Endothelial cell of umbilical vein (primary cell): ENCODE measurements around the gene CEP164. TPM values are rescaled to one million over a fixed set of nuclear protein-coding genes. Genes with fewer than 3 reads are reported as not detected.

Experiments used
- BruUV-seq: library from RNA; stranded (reverse); fragments of 400-500 nt; replicated peaks from 2 replicates; lab custom pipeline; 2021; lab: Mats Ljungman, UMichigan
- CTCF ChIA-PET: fragments of 300-600, 350-600 bp; sonication (Branson Sonifier 250); formaldehyde crosslinking; loops from one replicate; lab custom pipeline; 2021; ENCODE audit warnings: antibody characterized with exemption, inconsistent platforms; lab: Charles Lee
- POLR2A ChIA-PET: fragments of 300-600, 350-600 bp; sonication (Branson Sonifier 250); formaldehyde crosslinking; loops from one replicate; lab custom pipeline; 2021; ENCODE audit warnings: antibody characterized with exemption, inconsistent platforms; lab: Charles Lee
- DNase-seq: peaks from one replicate; pipeline ENCODE4 v3.0.0-alpha.2; 2011; ENCODE audit warnings: low read depth, low spot score
- FAIRE-seq: peaks from 2 replicates; lab custom pipeline; 2011; peaks lifted over from hg19 to GRCh38; lab: Jason Lieb, UNC
- H2AFZ ChIP-seq: 2 replicates; pipeline ENCODE4 v1.6.0; 2012; ENCODE audit warnings: low read depth, low read length, control low read depth, inconsistent platforms
- H3K27ac ChIP-seq: 2 replicates; pipeline ENCODE4 v1.5.1; 2011; ENCODE audit warnings: low read depth, mild to moderate bottlenecking, control low read depth, low read length, moderate library complexity; ENCODE audit not compliant: insufficient read depth
- H3K27me3 ChIP-seq, 2 experiments: 2 replicates each; pipeline versions ENCODE4 v1.6.0 to v1.6.1; 2011; ENCODE audit warnings: low read length in 2 of 2, mixed read lengths in 1 of 2; ENCODE audit not compliant: control insufficient read depth in 2 of 2, insufficient read depth in 2 of 2
- H3K36me3 ChIP-seq, 2 experiments: 2 replicates in 1 of 2; 3 replicates in 1 of 2; pipeline ENCODE4 v1.5.1; 2011; ENCODE audit warnings: low read length in 2 of 2, mild to moderate bottlenecking in 1 of 2, moderate library complexity in 1 of 2; ENCODE audit not compliant: control insufficient read depth in 2 of 2, insufficient read depth in 2 of 2; ENCODE audit errors: extremely low read depth in 1 of 2
- H3K4me1 ChIP-seq: 3 replicates; pipeline ENCODE4 v1.5.1; 2011; ENCODE audit warnings: mild to moderate bottlenecking, low read length; ENCODE audit not compliant: control insufficient read depth, insufficient read depth; ENCODE audit errors: extremely low read depth
- H3K4me2 ChIP-seq: 2 replicates; pipeline ENCODE4 v1.6.1; 2011; ENCODE audit warnings: low read length, control low read depth, mixed read lengths; ENCODE audit not compliant: insufficient read depth
- H3K4me3 ChIP-seq, 3 experiments: fragments of 200-600 bp in 1 of 3; sonication (generic), shearing (Covaris generic) in 1 of 3; replicated peaks in 1 of 3; 2 replicates each; pipeline ENCODE4 v1.5.1; 2011 to 2016; ENCODE audit warnings: control low read depth in 3 of 3, low read length in 3 of 3, mild to moderate bottlenecking in 2 of 3, inconsistent platforms in 1 of 3, low read depth in 1 of 3, moderate library complexity in 1 of 3; ENCODE audit not compliant: insufficient read depth in 1 of 3
- H3K79me2 ChIP-seq: 2 replicates; pipeline ENCODE4 v1.6.0; 2012; ENCODE audit warnings: low read length, inconsistent platforms; ENCODE audit not compliant: control insufficient read depth, insufficient read depth
- H3K9ac ChIP-seq: replicated peaks from 2 replicates; pipeline ENCODE3; 2011; ENCODE audit warnings: low read length, control low read depth; ENCODE audit not compliant: insufficient read depth; ENCODE audit errors: extremely low read depth
- H3K9me1 ChIP-seq: replicated peaks from 3 replicates; pipeline ENCODE4 v1.6.0; 2011; ENCODE audit warnings: mild to moderate bottlenecking, low read length; ENCODE audit not compliant: control insufficient read depth, insufficient read depth; ENCODE audit errors: extremely low read depth
- H3K9me3 ChIP-seq: replicated peaks from 2 replicates; pipeline ENCODE4 v1.5.1; 2012; ENCODE audit warnings: low read length, inconsistent platforms; ENCODE audit not compliant: control insufficient read depth, insufficient read depth
- H4K20me1 ChIP-seq: replicated peaks from 2 replicates; pipeline ENCODE3; 2011; ENCODE audit warnings: mild to moderate bottlenecking, low read length; ENCODE audit not compliant: control insufficient read depth, insufficient read depth; ENCODE audit errors: extremely low read depth
- EZH2 ChIP-seq: IDR thresholded peaks from 2 replicates; pipeline ENCODE4 v1.6.1; 2012; ENCODE audit warnings: borderline replicate concordance, low read depth, mild to moderate bottlenecking, moderate library complexity, low read length, inconsistent platforms; ENCODE audit not compliant: severe bottlenecking
- FOS ChIP-seq: IDR thresholded peaks from 2 replicates; pipeline ENCODE4 v1.6.1; 2011; ENCODE audit warnings: mild to moderate bottlenecking, low read length, moderate library complexity, borderline replicate concordance; ENCODE audit not compliant: insufficient read depth
- GATA2 ChIP-seq: IDR thresholded peaks from 2 replicates; pipeline ENCODE4 v1.7.0; 2011; ENCODE audit warnings: low read depth, mild to moderate bottlenecking, moderate library complexity, mixed read lengths, low read length; ENCODE audit not compliant: insufficient read length, insufficient read depth
- JUN ChIP-seq: IDR thresholded peaks from 2 replicates; pipeline ENCODE4 v1.6.1; 2011; ENCODE audit warnings: borderline replicate concordance, low read depth; ENCODE audit not compliant: insufficient read length, insufficient read depth
- MYC ChIP-seq: IDR thresholded peaks from one replicate; pipeline ENCODE4 v1.6.1; 2011; ENCODE audit warnings: mild to moderate bottlenecking, low read depth, low read length
- POLR2A ChIP-seq: IDR thresholded peaks from 2 replicates; pipeline ENCODE4 v1.6.1; 2012; ENCODE audit warnings: low read depth, mild to moderate bottlenecking, control low read depth, low read length
- POLR2AphosphoS5 ChIP-seq: IDR thresholded peaks from 2 replicates; pipeline ENCODE4 v1.6.1; 2012; ENCODE audit warnings: low read depth, mild to moderate bottlenecking, control low read depth, low read length, moderate library complexity; ENCODE audit not compliant: insufficient read depth
- dilution Hi-C: fragments of 300-500 bp; cut with MboI; formaldehyde crosslinking; loops from one replicate; pipeline ENCODE4 v1.15.0; 2019; ENCODE audit warnings: low sequenced_read_pairs; ENCODE audit not compliant: extremely low pct_ligation_motif_present
- intact Hi-C: fragments of 100-400 bp; cut with micrococcal nuclease; formaldehyde crosslinking; loops from one replicate; pipeline ENCODE4 v1.10.0; 2022
- polyA plus RNA-seq, 4 experiments: library from polyadenylated mRNA; depleted of rRNA in 3 of 4; stranded (reverse) in 3 of 4; unstranded in 1 of 4; fragments of >200 nt; gene quantifications; 2 replicates each; pipeline versions ENCODE4 v1.2.1 to v1.2.3, GENCODE V29; 2011 to 2012; ENCODE audit warnings: missing spikeins in 1 of 4
- total RNA-seq: library from RNA; stranded (reverse); gene quantifications from 2 replicates; pipeline ENCODE4 v1.2.3, GENCODE V29; 2021
- TF ChIP-seq, protein P1 (sequence below), 2 donors: IDR thresholded peaks; 1 replicate in 1 of 2; 2 replicates in 1 of 2; pipeline ENCODE4 v1.5.1; 2011; ENCODE audit warnings: low read length in 2 of 2, mild to moderate bottlenecking in 2 of 2, moderate library complexity in 2 of 2, control low read depth in 1 of 2, inconsistent platforms in 1 of 2, low read depth in 1 of 2; ENCODE audit not compliant: insufficient read depth in 1 of 2; ENCODE audit errors: extremely low read depth in 1 of 2
- TF ChIP-seq, protein P2 (sequence below): IDR thresholded peaks from 2 replicates; pipeline ENCODE4 v1.6.1; 2011; ENCODE audit not compliant: insufficient read depth, insufficient read length

The CEP164 gene
- total and polyA plus RNA-seq, 2 donors (not counting 3 experiments of a cell fraction or from before 2014, with no cell fraction given), result 22.7 to 48.4 TPM

DNA sequence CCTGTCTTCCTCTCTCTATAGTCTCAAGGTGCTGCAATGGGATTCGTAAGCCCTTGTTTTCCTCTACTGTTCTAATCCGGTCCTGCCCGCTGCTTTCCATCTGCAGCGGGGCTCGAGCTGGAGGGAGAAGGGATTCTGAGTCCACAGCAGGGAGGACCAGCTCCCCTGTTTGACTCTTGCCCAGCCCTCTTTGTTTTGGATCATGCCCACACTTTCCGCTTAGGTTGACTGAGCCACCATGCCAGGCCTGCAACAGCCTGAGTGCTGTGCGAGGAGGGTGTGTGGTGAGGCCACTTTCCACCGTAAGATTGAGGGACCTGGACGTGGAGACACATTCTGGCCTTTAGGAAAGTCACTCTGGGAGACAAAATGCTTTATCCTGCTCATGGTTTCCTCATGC lies 58.3 kb downstream of the CEP164 start:
- Histone ChIP-seq H3K9ac (no peak overlapping the region), H3K36me3 (peaks cover 2 to 34% of the 10 kb centered on the region in 2 experiments), H3K27ac (no peak overlapping the region), H3K9me1 (no peaks in the 10 kb centered on the region), H3K4me1 (peaks cover 8% of the 10 kb centered on the region), H3K4me3 (no peak overlapping the region), H3K9me3 (no peaks in the 10 kb centered on the region), H3K79me2 (no peaks in the 10 kb centered on the region), H4K20me1 (no peaks in the 10 kb centered on the region), H3K27me3 (no peaks in the 10 kb centered on the region), H3K4me2 (no peak overlapping the region), H2AFZ (no peak overlapping the region)
- no TSS peak for BruUV-seq
- FAIRE-seq (no peak), DNase-seq (no peak)
- POLR2A ChIA-PET, result no interaction called here
- CTCF ChIA-PET, result no interaction called here
- intact Hi-C loops, result no loop called here
- dilution Hi-C loops, result no loop called here
- TF ChIP-seq, protein P1, sequence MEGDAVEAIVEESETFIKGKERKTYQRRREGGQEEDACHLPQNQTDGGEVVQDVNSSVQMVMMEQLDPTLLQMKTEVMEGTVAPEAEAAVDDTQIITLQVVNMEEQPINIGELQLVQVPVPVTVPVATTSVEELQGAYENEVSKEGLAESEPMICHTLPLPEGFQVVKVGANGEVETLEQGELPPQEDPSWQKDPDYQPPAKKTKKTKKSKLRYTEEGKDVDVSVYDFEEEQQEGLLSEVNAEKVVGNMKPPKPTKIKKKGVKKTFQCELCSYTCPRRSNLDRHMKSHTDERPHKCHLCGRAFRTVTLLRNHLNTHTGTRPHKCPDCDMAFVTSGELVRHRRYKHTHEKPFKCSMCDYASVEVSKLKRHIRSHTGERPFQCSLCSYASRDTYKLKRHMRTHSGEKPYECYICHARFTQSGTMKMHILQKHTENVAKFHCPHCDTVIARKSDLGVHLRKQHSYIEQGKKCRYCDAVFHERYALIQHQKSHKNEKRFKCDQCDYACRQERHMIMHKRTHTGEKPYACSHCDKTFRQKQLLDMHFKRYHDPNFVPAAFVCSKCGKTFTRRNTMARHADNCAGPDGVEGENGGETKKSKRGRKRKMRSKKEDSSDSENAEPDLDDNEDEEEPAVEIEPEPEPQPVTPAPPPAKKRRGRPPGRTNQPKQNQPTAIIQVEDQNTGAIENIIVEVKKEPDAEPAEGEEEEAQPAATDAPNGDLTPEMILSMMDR (IDR thresholded peaks at IDR 0.05; ENCODE audit: extremely low read depth in 1 of 2, insufficient read depth in 1 of 2, low read depth in 1 of 2, low read length in 2 of 2), result no peak
- no peak for TF ChIP-seq JUN
- TF ChIP-seq GATA2, result no peak
- TF ChIP-seq FOS, result no peak
- no peak for TF ChIP-seq EZH2
- no peak for TF ChIP-seq MYC
- TF ChIP-seq, protein P2, sequence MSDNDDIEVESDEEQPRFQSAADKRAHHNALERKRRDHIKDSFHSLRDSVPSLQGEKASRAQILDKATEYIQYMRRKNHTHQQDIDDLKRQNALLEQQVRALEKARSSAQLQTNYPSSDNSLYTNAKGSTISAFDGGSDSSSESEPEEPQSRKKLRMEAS, result no peak
- TF ChIP-seq POLR2A, result no peak
- TF ChIP-seq POLR2AphosphoS5, result no peak
